B cell (primary cell): ENCODE measurements around the gene CHN1. TPM values are rescaled to one million over a fixed set of nuclear protein-coding genes. Genes with fewer than 3 reads are reported as not detected.

Experiments used
- ATAC-seq: fragments of 200-7000 bp; cut with Tn5 transposase; one replicate; pipeline ENCODE4 v1.10.0; 2021; ENCODE audit warnings: low read depth, mild to moderate bottlenecking, moderate number of reproducible peaks, moderate library complexity
- CTCF ChIA-PET: fragments of 350-600 bp; sonication (Branson Sonifier 250); formaldehyde crosslinking; loops from one replicate; lab custom pipeline; 2021; ENCODE audit warnings: antibody characterized with exemption, inconsistent platforms; lab: Charles Lee
- POLR2A ChIA-PET: fragments of 350-600 bp; sonication (Branson Sonifier 250); formaldehyde crosslinking; loops from one replicate; lab custom pipeline; 2021; ENCODE audit warnings: antibody characterized with exemption; lab: Charles Lee
- DNase-seq: peaks from one replicate; pipeline ENCODE4 v3.0.0; 2013
- H2AFZ ChIP-seq: 2 replicates; pipeline ENCODE4 v1.6.1; 2012; ENCODE audit warnings: mild to moderate bottlenecking, low read depth, low read length; ENCODE audit not compliant: insufficient read depth, poor library complexity, severe bottlenecking
- H3K27ac ChIP-seq, 2 donors: 1 replicate in 1 of 2; 2 replicates in 1 of 2; pipeline ENCODE4 v1.5.1; 2012 to 2013; ENCODE audit warnings: low read length in 2 of 2, mild to moderate bottlenecking in 2 of 2, moderate library complexity in 1 of 2
- H3K27me3 ChIP-seq, 4 experiments: fragments of 200-600 bp in 1 of 4; sonication (generic) in 1 of 4; replicated peaks in 1 of 4; 1 replicate in 2 of 4; 2 replicates in 2 of 4; pipeline versions ENCODE4 v1.6.1 to v1.7.0; 2013 to 2016; ENCODE audit warnings: low read length in 3 of 4, mild to moderate bottlenecking in 2 of 4, mixed read lengths in 1 of 4, moderate library complexity in 1 of 4; ENCODE audit not compliant: insufficient read depth in 4 of 4, control insufficient read depth in 3 of 4; ENCODE audit errors: control extremely low read depth in 1 of 4
- H3K36me3 ChIP-seq, 2 experiments: replicated peaks in 1 of 2; 1 replicate in 1 of 2; 2 replicates in 1 of 2; pipeline versions ENCODE4 v1.6.1 to v1.7.1; 2013; ENCODE audit warnings: low read length in 1 of 2; ENCODE audit not compliant: insufficient read depth in 2 of 2, control insufficient read depth in 1 of 2; ENCODE audit errors: control extremely low read depth in 1 of 2, extremely low read depth in 1 of 2
- H3K4me1 ChIP-seq, 2 donors: fragments of 200-600 bp in 1 of 2; sonication (generic) in 1 of 2; 1 replicate in 1 of 2; 2 replicates in 1 of 2; pipeline versions ENCODE4 v1.5.1 to v1.6.1; 2013 to 2017; ENCODE audit warnings: low read length in 2 of 2; ENCODE audit not compliant: control insufficient read depth in 2 of 2, insufficient read depth in 2 of 2
- H3K4me2 ChIP-seq: replicated peaks from 2 replicates; pipeline ENCODE3; 2012; ENCODE audit warnings: mild to moderate bottlenecking, low read depth, low read length; ENCODE audit not compliant: poor library complexity, severe bottlenecking
- H3K4me3 ChIP-seq, 5 experiments: fragments of 200-600 bp in 1 of 5; sonication (generic) in 1 of 5; 1 replicate in 3 of 5; 2 replicates in 2 of 5; pipeline versions ENCODE4 v1.5.1 to v1.7.0; 2011 to 2016; ENCODE audit warnings: low read length in 4 of 5, mild to moderate bottlenecking in 4 of 5, low read depth in 2 of 5, control low read depth in 1 of 5, moderate library complexity in 1 of 5; ENCODE audit not compliant: insufficient read depth in 1 of 5; ENCODE audit errors: control extremely low read depth in 1 of 5, extremely low read depth in 1 of 5
- H3K79me2 ChIP-seq: fragments of 200-600 bp; sonication (generic); one replicate; pipeline ENCODE4 v1.6.0; 2016; ENCODE audit warnings: low read length; ENCODE audit not compliant: control insufficient read depth, insufficient read depth
- H3K9ac ChIP-seq: fragments of 200-600 bp; sonication (generic); 2 replicates; pipeline ENCODE4 v1.6.1; 2017; ENCODE audit warnings: mild to moderate bottlenecking, low read length, moderate library complexity
- H3K9me3 ChIP-seq, 3 donors: one replicate each; pipeline versions ENCODE4 v1.6.1 to v1.7.1; 2013; ENCODE audit warnings: low read length in 2 of 3; ENCODE audit not compliant: control insufficient read depth in 2 of 3, insufficient read depth in 1 of 3; ENCODE audit errors: control extremely low read depth in 1 of 3
- H4K20me1 ChIP-seq: 2 replicates; pipeline ENCODE4 v1.6.0; 2012; ENCODE audit warnings: mild to moderate bottlenecking, low read length; ENCODE audit not compliant: insufficient read depth, control insufficient read depth, poor library complexity, severe bottlenecking
- H3K27ac Mint-ChIP-seq: one replicate; pipeline ENCODE4 v1.8.0; 2021; ENCODE audit warnings: mixed read lengths
- H3K27me3 Mint-ChIP-seq: one replicate; pipeline ENCODE4 v1.8.0; 2021; ENCODE audit warnings: mixed read lengths
- H3K4me1 Mint-ChIP-seq: one replicate; pipeline ENCODE4 v1.8.0; 2021; ENCODE audit warnings: mixed read lengths
- H3K4me3 Mint-ChIP-seq: one replicate; pipeline ENCODE4 v1.8.0; 2021; ENCODE audit warnings: mixed read lengths
- H3K9me3 Mint-ChIP-seq: one replicate; pipeline ENCODE4 v1.8.0; 2022; ENCODE audit warnings: mixed read lengths; ENCODE audit not compliant: insufficient read depth
- EZH2 ChIP-seq: IDR thresholded peaks from 2 replicates; pipeline ENCODE4 v1.6.1; 2012; ENCODE audit warnings: borderline replicate concordance, low read depth, mild to moderate bottlenecking, moderate library complexity, low read length; ENCODE audit not compliant: insufficient read depth, poor library complexity, severe bottlenecking
- WGBS: methylation state at CpG from one replicate; pipeline ENCODE4 v1.1.5; 2013; ENCODE audit warnings: missing lambda C conversion rate; ENCODE audit not compliant: insufficient coverage; 5-methylcytosine and 5-hydroxymethylcytosine counted together
- intact Hi-C: fragments of 100-400 bp; cut with micrococcal nuclease; formaldehyde crosslinking; loops from one replicate; pipeline ENCODE4 v1.10.0; 2022
- polyA plus RNA-seq: library from polyadenylated mRNA; depleted of rRNA; stranded (reverse); fragments of >200 nt; gene quantifications from 2 replicates; pipeline ENCODE4 v1.2.3, GENCODE V29; 2012
- total RNA-seq, 2 donors: library from RNA; stranded (reverse); fragments of 120-200 nt in 1 of 2; gene quantifications; 1 replicate in 1 of 2; 2 replicates in 1 of 2; pipeline versions ENCODE4 v1.2.3 to v1.2.4, GENCODE V29; 2013 to 2022
- TF ChIP-seq, protein P1 (sequence below): fragments of 200-600 bp; IDR thresholded peaks from one replicate; pipeline ENCODE4 v1.8.0; 2022; ENCODE audit warnings: antibody characterized with exemption, mild to moderate bottlenecking

CHN1 gene
- total and polyA plus RNA-seq, 2 donors (not counting 1 experiment from before 2014, with no cell fraction given), result 0.79 to 1.4 TPM

DNA sequence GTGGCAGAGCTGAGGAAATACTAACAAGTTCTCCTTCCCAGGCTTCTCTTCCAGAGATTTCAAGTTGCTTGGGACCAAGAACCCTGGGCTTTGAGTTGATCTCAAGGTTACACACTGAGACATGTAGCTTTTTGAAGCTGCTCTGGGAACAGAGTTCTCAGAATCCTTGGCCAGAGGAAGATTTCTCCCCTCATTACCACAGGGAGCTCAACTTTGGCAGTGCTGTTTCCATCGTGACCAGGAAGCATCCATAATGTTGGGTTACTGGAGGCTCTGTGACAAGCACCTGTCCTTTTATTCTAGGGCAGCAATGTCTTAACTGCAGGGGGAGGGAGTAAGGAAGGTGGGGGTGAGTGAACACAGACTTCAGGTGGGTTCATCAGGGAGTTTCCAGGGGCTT is 199.4 kb downstream of the CHN1 start:
- no peaks in the 10 kb centered on the region for H3K79me2 ChIP-seq
- no peaks in the 10 kb centered on the region for H3K27me3 ChIP-seq
- H3K4me2 ChIP-seq, result no peak overlapping the region
- CTCF ChIA-PET, result interaction anchor here (1.4 kb wide), 1 partner anchor 9 kb away, joined by 4 read pairs; no protein-coding TSS in a partner anchor
- POLR2A ChIA-PET, result no interaction called here
- 80% methylated on average over 1 of the region's 1 CpG for WGBS
- H3K4me3 Mint-ChIP-seq, result no peak overlapping the region
- H3K4me1 ChIP-seq, result no peaks in the 10 kb centered on the region
- no peak overlapping the region for H3K27ac Mint-ChIP-seq
- no peak overlapping the region for H3K27ac ChIP-seq
- intact Hi-C loops, result no loop called here
- TF ChIP-seq, protein P1, sequence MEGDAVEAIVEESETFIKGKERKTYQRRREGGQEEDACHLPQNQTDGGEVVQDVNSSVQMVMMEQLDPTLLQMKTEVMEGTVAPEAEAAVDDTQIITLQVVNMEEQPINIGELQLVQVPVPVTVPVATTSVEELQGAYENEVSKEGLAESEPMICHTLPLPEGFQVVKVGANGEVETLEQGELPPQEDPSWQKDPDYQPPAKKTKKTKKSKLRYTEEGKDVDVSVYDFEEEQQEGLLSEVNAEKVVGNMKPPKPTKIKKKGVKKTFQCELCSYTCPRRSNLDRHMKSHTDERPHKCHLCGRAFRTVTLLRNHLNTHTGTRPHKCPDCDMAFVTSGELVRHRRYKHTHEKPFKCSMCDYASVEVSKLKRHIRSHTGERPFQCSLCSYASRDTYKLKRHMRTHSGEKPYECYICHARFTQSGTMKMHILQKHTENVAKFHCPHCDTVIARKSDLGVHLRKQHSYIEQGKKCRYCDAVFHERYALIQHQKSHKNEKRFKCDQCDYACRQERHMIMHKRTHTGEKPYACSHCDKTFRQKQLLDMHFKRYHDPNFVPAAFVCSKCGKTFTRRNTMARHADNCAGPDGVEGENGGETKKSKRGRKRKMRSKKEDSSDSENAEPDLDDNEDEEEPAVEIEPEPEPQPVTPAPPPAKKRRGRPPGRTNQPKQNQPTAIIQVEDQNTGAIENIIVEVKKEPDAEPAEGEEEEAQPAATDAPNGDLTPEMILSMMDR, result no peak
- TF ChIP-seq EZH2, result no peak
- H3K36me3 ChIP-seq, result no peaks in the 10 kb centered on the region
- no peak overlapping the region for H3K4me3 ChIP-seq
- no peak overlapping the region for H3K9ac ChIP-seq
- H3K27me3 Mint-ChIP-seq, result peaks cover 6% of the 10 kb centered on the region
- no peak overlapping the region for H2AFZ ChIP-seq
- H3K9me3 ChIP-seq, result no peaks in the 10 kb centered on the region
- H3K4me1 Mint-ChIP-seq, result no peaks in the 10 kb centered on the region
- no peaks in the 10 kb centered on the region for H4K20me1 ChIP-seq
- no peaks in the 10 kb centered on the region for H3K9me3 Mint-ChIP-seq
- no peak for ATAC-seq
- DNase-seq, result no peak

DNA sequence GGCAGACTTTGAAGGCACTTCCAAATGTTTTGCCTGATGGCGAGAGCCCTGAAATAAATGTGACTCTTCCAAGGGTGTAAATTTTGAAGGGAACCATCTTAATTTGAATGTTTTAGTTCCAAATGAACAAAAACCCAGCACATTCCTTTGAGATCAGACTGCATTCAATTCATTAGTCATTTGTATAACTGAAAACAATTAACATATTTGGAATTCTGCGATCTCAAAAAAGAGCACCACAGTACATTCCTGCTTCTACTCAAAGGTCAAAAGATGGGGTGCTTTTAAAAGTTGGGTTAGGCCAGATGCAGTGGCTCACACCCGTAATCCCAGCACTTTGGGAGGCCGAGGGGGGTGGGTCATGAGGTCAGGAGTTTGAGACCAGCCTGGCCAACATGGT is 202.7 kb downstream of the CHN1 start:
- peaks cover 6% of the 10 kb centered on the region for H3K27me3 Mint-ChIP-seq
- H3K4me1 Mint-ChIP-seq, result no peaks in the 10 kb centered on the region
- ATAC-seq (no peak), DNase-seq (no peak)
- no peak overlapping the region for H3K4me3 Mint-ChIP-seq
- intact Hi-C loops, result no loop called here
- H4K20me1 ChIP-seq, result no peaks in the 10 kb centered on the region
- WGBS, result no CpG with 5 or more reads among the region's 4 CpGs
- H3K36me3 ChIP-seq, result no peaks in the 10 kb centered on the region
- ChIA-PET POLR2A (no interaction called here), CTCF (no interaction called here)
- H3K27ac ChIP-seq, result no peak overlapping the region
- H3K4me2 ChIP-seq, result no peak overlapping the region
- no peak overlapping the region for H2AFZ ChIP-seq
- no peaks in the 10 kb centered on the region for H3K27me3 ChIP-seq
- H3K79me2 ChIP-seq, result no peaks in the 10 kb centered on the region
- no peak for TF ChIP-seq EZH2
- TF ChIP-seq, protein P1, result no peak
- no peak overlapping the region for H3K4me3 ChIP-seq
- H3K27ac Mint-ChIP-seq, result no peak overlapping the region
- H3K4me1 ChIP-seq, result no peaks in the 10 kb centered on the region
- no peaks in the 10 kb centered on the region for H3K9me3 ChIP-seq
- no peaks in the 10 kb centered on the region for H3K9me3 Mint-ChIP-seq
- H3K9ac ChIP-seq, result no peak overlapping the region
